HFF-Myc (cell line): ENCODE results near the gene RTP2.
"Not testable (repeated sequence)": the region's sequence is repeated elsewhere in the genome, so short reads cannot be mapped to it uniquely, and the experiment has no call there.

ENCODE experiments used
- DNase-seq: peaks from one replicate; pipeline ENCODE4 v3.0.0-alpha.2; 2011; ENCODE audit warnings: low read depth; ENCODE audit errors: extremely low read depth
- H3K4me3 ChIP-seq: replicated peaks from 2 replicates; pipeline ENCODE4 v1.5.1; 2011; ENCODE audit warnings: low read depth, mild to moderate bottlenecking, control low read depth, low read length
- TF ChIP-seq, protein P1 (sequence below): IDR thresholded peaks from 2 replicates; pipeline ENCODE4 v1.5.1; 2012; ENCODE audit warnings: mild to moderate bottlenecking, low read depth, low read length, control low read depth; ENCODE audit errors: missing control alignments

The RTP2 gene

DNA sequence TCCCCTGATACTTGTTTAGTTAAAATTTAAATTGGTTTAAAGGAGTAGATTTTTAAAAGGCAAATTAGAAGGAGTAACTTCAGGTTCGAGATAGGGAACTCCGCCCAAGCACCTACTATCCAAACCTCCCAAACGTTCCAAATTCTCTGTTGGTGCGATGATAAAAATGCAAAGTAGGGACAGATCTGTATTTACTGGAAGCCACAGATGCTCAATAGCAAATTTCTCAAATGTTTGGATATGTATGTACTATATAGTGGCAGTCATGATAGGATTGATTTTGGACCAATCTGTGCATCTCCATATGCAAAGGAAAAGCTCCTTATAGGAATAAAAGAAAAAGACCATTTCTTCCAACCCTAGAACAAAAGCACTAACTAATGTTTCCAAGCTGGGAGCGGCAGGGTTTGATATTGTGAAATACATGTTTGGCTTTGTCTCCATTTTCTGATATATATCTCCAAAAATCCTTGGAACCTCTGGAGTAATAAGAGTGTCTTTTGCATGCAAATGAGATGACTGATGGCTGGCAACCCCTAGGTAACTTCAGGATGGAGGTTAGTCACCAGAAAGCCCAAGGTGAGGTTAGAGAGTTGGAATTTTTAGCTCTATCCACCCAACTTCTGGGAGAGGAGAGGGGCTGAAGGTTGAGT, 15.6 kb downstream of the RTP2 start:
- H3K4me3 ChIP-seq = no peak overlapping the region
- TF ChIP-seq, protein P1, sequence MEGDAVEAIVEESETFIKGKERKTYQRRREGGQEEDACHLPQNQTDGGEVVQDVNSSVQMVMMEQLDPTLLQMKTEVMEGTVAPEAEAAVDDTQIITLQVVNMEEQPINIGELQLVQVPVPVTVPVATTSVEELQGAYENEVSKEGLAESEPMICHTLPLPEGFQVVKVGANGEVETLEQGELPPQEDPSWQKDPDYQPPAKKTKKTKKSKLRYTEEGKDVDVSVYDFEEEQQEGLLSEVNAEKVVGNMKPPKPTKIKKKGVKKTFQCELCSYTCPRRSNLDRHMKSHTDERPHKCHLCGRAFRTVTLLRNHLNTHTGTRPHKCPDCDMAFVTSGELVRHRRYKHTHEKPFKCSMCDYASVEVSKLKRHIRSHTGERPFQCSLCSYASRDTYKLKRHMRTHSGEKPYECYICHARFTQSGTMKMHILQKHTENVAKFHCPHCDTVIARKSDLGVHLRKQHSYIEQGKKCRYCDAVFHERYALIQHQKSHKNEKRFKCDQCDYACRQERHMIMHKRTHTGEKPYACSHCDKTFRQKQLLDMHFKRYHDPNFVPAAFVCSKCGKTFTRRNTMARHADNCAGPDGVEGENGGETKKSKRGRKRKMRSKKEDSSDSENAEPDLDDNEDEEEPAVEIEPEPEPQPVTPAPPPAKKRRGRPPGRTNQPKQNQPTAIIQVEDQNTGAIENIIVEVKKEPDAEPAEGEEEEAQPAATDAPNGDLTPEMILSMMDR = no peak
- DNase-seq = no peak

DNA sequence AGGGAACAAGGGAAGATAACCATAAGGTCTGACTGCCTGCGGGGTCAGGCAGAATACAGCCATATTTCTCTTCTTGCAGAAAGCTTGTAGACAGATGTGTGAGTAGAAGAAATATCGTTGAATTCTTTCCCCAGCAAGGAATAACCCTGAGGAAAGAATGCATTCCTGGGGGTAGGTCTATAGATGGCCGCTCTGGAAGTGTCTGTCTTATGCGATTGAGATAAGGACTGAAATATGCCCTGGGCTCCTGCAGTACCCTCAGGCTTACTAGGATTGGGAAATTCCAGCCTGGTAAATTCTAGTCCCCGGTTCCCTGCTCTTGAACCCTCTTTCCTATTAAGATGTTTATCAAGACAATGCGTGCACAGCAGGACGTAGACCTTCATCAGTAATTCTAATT, 16.4 kb downstream of the RTP2 start:
- no peak for DNase-seq
- TF ChIP-seq, protein P1 = no peak
- H3K4me3 ChIP-seq = no peak overlapping the region

GRCh38 chr3:187684880-187685279, 17.5 kb downstream of the RTP2 start:
- no peak overlapping the region for H3K4me3 ChIP-seq
- TF ChIP-seq, protein P1 = no peak
- no peak for DNase-seq

DNA sequence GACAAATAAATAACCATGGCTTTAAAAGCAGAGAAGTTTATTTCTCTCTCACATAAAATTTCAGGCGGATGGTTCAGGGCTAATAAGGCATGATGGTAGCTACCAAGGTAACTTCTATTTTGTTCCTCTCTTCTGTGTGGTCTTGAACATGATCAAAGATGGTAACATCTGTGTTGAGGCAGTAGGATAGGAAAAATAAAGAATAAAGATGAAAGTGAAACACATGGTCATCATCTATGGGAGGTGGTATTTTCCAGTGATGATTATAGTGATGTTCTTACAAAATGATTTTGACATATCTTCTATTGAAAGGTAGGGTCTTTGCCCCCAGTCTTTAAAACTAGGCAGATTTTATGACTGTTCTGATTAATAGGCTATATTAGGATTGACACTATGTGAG, 17.9 kb downstream of the RTP2 start:
- DNase-seq = no peak
- no peak overlapping the region for H3K4me3 ChIP-seq
- TF ChIP-seq, protein P1 = no peak

- DNase-seq = not testable (repeated sequence)
These were observed 20.6 kb downstream of the RTP2 start for GRCh38 chr3:187681756-187682155.

GRCh38 chr3:187679638-187680396, 22.5 kb downstream of the RTP2 start:
- TF ChIP-seq, protein P1 = peak; percentile 94
- no peak overlapping the region for H3K4me3 ChIP-seq
- peak; percentile 66 for DNase-seq

More at GRCh38 chr3:187681756-187682155, 20.6 kb downstream of the RTP2 start:
- not testable (repeated sequence) for H3K4me3 ChIP-seq

- DNase-seq = peak; percentile 50
- TF ChIP-seq, protein P1 = peak; percentile 76
- no peak overlapping the region for H3K4me3 ChIP-seq
These were observed 23.6 kb downstream of the RTP2 start for GRCh38 chr3:187678726-187679268.
